ENCODE results near the gene PROM1.

- TF ChIP-seq, protein P1, sequence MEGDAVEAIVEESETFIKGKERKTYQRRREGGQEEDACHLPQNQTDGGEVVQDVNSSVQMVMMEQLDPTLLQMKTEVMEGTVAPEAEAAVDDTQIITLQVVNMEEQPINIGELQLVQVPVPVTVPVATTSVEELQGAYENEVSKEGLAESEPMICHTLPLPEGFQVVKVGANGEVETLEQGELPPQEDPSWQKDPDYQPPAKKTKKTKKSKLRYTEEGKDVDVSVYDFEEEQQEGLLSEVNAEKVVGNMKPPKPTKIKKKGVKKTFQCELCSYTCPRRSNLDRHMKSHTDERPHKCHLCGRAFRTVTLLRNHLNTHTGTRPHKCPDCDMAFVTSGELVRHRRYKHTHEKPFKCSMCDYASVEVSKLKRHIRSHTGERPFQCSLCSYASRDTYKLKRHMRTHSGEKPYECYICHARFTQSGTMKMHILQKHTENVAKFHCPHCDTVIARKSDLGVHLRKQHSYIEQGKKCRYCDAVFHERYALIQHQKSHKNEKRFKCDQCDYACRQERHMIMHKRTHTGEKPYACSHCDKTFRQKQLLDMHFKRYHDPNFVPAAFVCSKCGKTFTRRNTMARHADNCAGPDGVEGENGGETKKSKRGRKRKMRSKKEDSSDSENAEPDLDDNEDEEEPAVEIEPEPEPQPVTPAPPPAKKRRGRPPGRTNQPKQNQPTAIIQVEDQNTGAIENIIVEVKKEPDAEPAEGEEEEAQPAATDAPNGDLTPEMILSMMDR (IDR thresholded peaks at IDR 0.05): no peak
- no peak for TF ChIP-seq POLR2A (IDR thresholded peaks at IDR 0.05)
Observed at GRCh38 chr4:16034010-16034748, 49.6 kb downstream of the PROM1 start.

Data from heart left ventricle (tissue), 13 donors.